ENCODE measurements around the gene IWS1.

Gene IWS1

DNA sequence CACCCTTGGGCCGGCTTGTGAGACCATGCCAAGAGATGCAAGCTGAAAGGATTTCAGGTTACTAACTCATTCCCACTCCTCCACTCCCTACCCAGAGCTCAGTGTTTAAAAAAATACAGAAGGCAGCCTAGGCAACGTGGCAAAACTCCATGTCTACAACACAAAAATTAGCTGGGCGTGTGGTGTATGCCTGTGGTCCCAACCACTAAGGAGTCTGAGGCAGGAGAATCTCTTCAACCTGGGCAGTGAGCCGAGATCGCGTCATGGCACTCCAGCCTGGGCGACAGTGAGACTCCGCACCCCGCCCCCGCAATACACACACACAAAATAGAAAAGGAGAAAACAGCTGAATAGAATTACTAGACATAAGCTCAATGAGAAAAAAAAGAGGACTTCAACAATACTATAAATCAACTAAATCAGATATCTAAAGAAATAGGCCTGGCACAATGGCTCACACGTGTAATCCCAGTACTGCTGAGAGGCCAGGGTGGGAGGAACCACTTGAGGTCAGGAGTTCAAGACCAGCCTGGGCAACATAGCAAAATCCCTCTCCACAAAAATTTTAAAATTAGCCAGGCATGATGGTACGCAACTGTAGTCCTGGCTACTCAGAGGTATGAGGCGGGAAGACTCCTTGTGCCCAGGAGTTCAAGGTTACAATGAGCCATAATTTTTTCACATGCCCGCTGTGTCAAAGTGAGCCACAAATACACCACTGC lies 10.1 kb downstream of the IWS1 start:
- TF ChIP-seq, protein P1, sequence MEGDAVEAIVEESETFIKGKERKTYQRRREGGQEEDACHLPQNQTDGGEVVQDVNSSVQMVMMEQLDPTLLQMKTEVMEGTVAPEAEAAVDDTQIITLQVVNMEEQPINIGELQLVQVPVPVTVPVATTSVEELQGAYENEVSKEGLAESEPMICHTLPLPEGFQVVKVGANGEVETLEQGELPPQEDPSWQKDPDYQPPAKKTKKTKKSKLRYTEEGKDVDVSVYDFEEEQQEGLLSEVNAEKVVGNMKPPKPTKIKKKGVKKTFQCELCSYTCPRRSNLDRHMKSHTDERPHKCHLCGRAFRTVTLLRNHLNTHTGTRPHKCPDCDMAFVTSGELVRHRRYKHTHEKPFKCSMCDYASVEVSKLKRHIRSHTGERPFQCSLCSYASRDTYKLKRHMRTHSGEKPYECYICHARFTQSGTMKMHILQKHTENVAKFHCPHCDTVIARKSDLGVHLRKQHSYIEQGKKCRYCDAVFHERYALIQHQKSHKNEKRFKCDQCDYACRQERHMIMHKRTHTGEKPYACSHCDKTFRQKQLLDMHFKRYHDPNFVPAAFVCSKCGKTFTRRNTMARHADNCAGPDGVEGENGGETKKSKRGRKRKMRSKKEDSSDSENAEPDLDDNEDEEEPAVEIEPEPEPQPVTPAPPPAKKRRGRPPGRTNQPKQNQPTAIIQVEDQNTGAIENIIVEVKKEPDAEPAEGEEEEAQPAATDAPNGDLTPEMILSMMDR (conservative IDR thresholded peaks at IDR 0.05; ENCODE audit: low read depth, low read length) = no peak
- DNase-seq (ENCODE audit: low read depth) = peak; percentile 39
- H3K4me3 ChIP-seq (ENCODE audit: low read depth, low read length) = no peak overlapping the region

DNA sequence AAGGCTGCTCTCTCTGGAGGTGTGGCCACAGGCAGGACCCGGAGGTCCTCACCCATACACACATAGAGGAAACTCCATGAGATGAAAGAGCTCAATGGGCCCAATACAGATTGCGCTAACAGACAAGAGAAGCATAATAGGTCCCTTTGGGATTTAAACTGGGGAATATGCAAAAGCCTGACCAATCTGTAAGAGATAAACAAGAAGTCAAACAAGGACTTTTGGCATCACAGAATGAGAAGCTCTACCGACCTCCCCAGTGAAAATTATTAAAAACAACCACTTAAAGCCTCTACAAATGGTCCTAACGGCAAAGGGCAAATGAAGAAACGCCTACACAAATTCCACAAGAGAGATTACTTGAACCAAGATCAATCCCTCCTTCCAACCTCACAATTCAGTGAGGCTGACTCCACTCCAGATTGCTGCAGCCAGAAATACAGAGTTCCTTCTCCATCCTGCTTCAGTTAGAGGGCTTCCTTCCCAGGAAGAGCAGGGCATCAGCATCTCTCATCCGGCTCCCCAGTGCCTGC lies 10.8 kb downstream of the IWS1 start:
- DNase-seq (ENCODE audit: low read depth) = peak; percentile 67
- no peak overlapping the region for H3K4me3 ChIP-seq (ENCODE audit: low read depth, low read length)
- TF ChIP-seq, protein P1 (conservative IDR thresholded peaks at IDR 0.05; ENCODE audit: low read depth, low read length) = no peak

DNA sequence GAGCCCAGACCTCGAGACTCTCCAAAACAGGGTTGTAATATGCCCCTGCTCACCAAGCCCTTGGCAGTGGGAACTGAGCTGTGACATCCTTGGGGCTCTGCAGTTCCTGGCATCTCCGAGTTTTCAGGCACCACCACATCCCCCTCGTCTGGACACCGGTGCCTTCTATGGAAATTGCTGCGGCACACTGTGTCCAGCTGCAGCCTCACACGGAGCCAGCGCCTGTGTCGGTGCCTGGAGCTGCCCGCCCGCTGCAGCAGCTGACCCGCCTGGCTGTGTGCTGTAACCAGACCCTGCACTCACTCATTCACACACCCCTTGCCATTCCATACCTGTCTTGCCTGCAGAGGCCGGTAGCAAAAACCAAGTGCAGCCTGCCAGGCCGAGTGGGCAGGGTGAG lies 11.8 kb downstream of the IWS1 start:
- no peak for DNase-seq (ENCODE audit: low read depth)
- H3K4me3 ChIP-seq (ENCODE audit: low read depth, low read length) = no peak overlapping the region
- TF ChIP-seq, protein P1 (conservative IDR thresholded peaks at IDR 0.05; ENCODE audit: low read depth, low read length) = no peak

DNA sequence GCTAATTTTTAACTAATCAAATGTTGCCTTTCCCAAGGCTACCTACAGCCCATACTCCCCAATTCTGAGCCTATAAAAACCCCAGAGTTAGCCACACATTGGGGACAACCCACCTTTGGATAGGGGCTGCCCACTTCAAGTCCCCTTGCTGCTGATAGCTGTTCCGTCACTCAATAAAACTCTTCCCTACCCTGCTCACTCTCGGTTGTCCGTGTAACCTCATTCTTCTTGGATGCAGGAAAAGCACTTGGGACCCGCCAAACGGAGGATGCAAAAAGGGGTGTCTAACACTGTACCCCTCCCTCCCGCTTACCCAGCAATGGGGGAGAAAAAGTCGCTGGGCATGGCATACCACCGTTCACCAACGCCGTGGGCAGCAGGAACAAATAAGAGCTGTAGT lies 12.2 kb downstream of the IWS1 start:
- DNase-seq (ENCODE audit: low read depth) = no peak
- no peak overlapping the region for H3K4me3 ChIP-seq (ENCODE audit: low read depth, low read length)
- TF ChIP-seq, protein P1 (conservative IDR thresholded peaks at IDR 0.05; ENCODE audit: low read depth, low read length) = no peak

DNA sequence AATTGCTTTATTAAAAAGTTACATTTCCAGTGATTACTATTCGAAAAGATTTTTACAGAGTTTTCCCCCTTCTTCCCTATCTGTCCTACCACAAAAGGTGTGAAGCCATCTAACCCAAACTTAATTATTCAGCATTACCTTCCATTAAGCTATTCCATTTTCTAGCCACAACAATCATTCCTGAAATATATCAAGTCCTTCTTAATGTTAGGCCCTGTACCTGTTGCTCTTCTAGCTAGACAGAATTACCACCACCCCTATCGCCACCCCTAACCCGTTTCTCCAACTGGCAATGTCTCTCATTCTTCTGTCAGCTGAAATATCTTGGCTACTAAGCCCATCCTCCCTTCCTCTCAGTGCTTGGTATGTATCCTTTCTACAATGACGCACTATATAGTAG lies 13.9 kb downstream of the IWS1 start:
- DNase-seq (ENCODE audit: low read depth) = no peak
- TF ChIP-seq, protein P1 (conservative IDR thresholded peaks at IDR 0.05; ENCODE audit: low read depth, low read length) = no peak
- H3K4me3 ChIP-seq (ENCODE audit: low read depth, low read length) = no peak overlapping the region

DNA sequence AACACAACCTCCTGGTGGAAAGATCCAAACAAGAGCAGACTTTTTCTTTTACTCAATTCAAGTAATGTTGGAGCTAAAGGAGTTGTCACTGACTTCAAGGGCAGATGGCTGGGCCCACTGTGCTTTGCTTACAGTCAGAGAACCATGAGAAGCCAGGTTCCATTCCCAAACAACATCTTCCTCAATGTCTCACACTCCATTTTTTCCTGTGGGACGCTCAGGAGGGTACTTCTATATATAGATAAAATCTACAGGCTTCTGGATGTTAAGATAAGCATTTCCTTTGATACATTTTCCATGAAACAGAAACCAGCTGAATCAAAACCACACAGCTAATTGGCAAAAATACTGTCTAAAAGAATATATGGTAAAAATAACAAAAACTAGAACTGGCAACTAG lies 14.4 kb downstream of the IWS1 start:
- no peak for DNase-seq (ENCODE audit: low read depth)
- H3K4me3 ChIP-seq (ENCODE audit: low read depth, low read length) = no peak overlapping the region
- TF ChIP-seq, protein P1 (conservative IDR thresholded peaks at IDR 0.05; ENCODE audit: low read depth, low read length) = no peak
